Stimulated activated CD8-positive, alpha-beta memory T cell treated with anti-CD3 and anti-CD28 coated beads, Interleukin-12 subunit alpha, Interleukin-12 subunit beta, amount 100 ng/mL, for 24 hours (primary cell): ENCODE data around the gene GLUD2.
"Not testable (repeated sequence)": the region's sequence is repeated elsewhere in the genome, so short reads cannot be mapped to it uniquely, and the experiment has no call there.

Experiments used
- DNase-seq: peaks from one replicate; pipeline ENCODE4 v3.0.0-alpha.2; 2020; ENCODE audit errors: extremely low read depth

GLUD2 gene

GRCh38 chrX:121047441-121048419 lies at the start of gene GLUD2:
Gene GLUD2 (plus strand): TSS chrX:121047610. CDS start chrX:121047685, 75 bp downstream.
- DNase-seq = not testable (repeated sequence)

- DNase-seq = no peak
Observed at GRCh38 chrX:120999413-120999812, 48.0 kb upstream of the GLUD2 start.

- DNase-seq = no peak
Observed at GRCh38 chrX:121000589-121000988, 46.8 kb upstream of the GLUD2 start.

DNA sequence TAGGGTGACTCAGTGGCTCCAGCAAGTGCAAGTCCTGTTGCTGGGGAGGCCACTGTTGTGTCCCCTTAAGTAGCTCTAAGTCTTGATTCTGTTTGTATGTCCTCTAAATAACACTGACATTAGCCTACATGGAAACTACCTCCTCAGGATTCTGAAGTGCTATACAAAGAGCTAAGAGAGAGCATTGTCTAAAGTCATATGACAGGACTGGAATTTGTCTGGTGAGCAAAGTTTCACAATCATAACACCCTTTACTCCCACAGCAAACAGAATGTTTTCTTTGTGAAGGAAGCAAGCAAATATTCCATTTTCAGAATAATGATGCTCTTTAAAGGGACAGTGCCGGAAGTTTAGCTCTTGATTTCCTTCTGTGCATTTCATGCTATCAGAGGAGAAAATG lies 38.5 kb upstream of the GLUD2 start:
- no peak for DNase-seq

- DNase-seq = no peak
Observed at GRCh38 chrX:121009764-121010163, 37.6 kb upstream of the GLUD2 start.

DNA sequence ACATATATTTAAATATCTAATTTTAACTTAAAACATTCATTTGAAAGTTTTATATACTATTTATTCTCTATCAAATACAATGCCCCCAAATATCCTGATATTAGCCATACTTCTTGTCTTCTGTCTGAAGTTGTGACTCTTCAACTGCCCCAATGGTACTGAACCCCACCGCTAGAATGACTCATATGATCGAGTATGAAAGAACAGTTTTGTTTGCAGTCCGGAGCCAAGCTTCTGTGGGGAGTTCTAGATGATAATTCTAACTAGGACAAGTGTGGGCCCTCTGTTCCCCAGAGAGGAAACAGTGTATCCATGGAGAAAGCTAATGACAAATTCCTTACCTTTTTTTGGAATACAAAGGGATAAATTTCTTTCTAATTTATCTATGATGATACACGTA lies 37.2 kb upstream of the GLUD2 start:
- no peak for DNase-seq

DNA sequence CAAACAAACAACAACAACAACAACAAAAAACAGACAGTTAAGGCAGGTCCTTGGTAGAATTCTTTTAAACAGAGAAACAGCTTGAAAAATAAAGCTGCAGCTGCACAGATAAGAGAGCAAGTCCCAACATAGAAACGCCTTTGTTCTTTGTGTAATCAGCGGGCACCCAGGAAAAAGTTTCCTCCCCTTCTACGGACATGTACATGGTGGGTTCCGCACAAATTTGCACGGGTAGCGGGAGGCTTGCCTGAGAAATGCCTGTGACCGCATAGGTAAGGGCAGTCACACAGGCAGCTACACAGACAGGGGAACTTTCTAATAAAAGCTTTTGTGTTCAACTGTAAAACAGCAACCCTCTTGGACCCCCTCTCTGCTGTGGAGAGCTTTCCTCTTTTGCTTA lies 36.2 kb upstream of the GLUD2 start:
- no peak for DNase-seq

- DNase-seq = no peak
Observed at GRCh38 chrX:121013897-121014455, 33.4 kb upstream of the GLUD2 start.

DNA sequence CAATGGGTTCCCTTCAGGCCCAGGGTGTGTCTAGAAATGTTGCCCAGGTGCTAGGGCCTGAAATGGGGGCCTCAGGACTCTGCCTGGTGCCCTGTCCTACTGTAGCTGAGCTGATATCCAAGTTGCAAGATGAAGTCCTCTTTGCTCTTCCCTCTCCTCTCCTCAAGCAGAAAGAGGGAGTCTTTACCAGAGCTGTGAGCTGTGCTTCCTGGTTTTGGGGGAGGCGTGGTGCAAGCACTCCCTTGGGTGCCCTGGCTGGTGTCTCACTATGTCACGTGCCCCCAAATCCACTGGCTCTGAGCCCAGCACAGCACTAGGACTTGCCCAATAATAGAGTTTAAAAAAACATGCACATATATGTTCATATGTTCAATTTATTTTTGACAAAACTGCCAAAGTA lies 32.6 kb upstream of the GLUD2 start:
- no peak for DNase-seq

DNA sequence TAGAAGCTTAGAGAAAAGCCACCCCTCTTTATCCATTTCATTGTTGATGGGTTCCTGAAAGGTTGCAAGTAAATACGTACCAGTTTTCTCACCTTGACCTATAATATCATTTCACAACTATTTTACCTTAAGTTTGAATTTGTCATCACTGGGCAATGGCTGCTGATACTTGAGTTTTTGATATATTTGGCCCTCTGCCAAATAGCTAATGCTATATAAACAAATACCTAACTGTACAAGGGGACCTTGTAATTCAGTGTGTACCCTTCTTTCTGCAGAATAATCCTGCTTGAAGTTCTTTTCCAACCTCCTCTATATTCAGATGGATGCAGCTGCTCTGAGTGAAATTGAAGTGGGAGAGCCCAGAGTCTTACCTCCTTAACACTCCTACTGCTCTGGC lies 19.0 kb upstream of the GLUD2 start:
- no peak for DNase-seq

DNA sequence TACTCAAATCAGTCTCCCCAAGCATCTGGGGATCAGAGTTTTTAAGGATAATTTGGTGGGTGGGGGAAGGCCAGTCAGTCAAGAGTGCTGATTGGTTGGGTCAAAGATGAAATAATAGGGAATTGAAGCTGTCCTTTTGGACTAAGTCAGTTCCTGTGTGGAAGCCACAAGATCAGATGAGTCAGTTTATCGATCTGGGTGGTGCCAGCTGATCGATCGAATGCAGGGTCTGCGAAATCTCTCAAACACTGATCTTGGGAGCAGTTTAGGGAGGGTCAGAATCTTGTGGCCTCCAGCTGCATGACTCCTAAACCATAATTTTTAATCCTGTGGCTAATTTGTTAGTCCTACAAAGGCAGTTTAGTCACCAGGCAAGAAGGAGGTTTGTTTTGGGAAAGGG lies 17.3 kb upstream of the GLUD2 start:
- DNase-seq = no peak

DNA sequence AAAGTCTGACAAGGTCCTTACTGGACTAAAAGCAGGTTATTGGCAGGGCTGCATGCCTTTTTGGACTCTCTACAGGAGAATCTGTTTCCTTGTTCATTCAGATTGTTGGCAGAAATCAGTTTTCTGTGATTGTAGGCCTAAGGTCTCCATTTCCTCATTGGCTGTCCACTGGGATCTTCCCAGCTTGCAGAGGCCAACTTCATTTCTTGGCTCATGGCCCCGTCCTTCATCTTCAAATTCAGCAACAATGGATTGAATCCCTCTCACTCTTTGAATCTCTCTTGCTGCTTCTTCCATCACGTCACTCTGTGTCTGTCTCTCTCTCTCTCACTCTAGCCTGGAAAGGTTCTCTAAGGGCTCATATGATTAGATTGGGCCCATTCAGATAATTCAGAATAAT lies 14.9 kb upstream of the GLUD2 start:
- no peak for DNase-seq

DNA sequence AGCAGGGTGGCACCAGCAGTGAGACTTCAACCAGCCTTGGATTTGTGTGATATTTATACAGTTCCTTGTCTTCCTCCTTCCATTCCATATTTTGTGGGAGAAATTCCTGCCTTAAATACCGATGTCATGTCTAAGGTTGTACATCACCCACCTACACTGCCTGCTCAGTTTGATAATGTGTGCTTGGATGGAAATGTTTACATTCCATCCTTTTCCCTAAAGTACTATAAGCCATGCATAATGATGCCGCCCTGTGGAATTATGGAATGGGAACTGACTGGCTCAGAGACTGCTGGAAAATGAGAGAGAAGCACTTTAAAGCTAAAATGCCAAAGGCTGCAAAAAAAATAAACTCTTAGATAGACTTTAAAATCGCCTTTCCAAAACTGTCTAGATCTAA lies 11.3 kb upstream of the GLUD2 start:
- no peak for DNase-seq

GRCh38 chrX:121036951-121037350 lies 10.5 kb upstream of the GLUD2 start:
- DNase-seq = no peak

- DNase-seq = no peak
Observed at GRCh38 chrX:121050781-121051180, 3.4 kb downstream of the GLUD2 start.

GRCh38 chrX:121052122-121052521 lies 4.7 kb downstream of the GLUD2 start:
- no peak for DNase-seq

GRCh38 chrX:121062289-121062688 lies 14.9 kb downstream of the GLUD2 start:
- no peak for DNase-seq

GRCh38 chrX:121064579-121064978 lies 17.2 kb downstream of the GLUD2 start:
- DNase-seq = no peak

- not testable (repeated sequence) for DNase-seq
Observed at GRCh38 chrX:121084247-121084646, 36.8 kb downstream of the GLUD2 start.

DNA sequence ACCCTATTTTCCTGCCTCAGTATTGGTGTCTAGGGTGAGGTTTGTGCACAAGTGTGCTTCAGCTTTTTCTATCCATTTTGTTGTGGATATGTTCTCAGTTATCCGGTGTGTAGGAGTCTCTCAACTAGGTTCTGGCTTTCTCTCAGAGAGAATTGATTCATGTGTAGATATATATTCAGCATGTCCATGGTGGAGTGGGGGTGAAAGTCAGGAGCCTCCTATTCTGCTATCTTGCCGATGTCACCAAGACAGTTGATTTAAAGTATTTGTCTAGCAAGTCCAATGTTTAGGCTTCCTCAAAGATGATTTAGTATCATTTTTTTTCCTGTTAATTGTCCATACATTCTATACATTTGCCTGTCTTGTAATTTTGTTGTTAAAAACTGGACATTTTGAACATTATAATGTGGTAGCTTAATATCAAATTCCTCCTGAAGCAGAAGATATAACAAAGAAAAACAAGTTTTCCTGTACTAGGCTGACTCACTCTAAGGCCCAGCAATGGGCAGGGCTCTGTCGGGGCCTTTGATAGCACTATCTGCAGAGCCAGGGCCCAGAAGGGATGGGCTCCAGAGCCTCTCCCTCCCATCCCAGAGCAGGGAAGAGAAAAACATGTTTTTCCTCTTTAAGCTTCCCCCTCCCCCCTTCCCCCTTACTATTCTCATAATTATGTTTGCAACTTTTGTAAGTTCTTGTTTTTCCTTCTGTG lies 37.6 kb downstream of the GLUD2 start:
- no peak for DNase-seq

DNA sequence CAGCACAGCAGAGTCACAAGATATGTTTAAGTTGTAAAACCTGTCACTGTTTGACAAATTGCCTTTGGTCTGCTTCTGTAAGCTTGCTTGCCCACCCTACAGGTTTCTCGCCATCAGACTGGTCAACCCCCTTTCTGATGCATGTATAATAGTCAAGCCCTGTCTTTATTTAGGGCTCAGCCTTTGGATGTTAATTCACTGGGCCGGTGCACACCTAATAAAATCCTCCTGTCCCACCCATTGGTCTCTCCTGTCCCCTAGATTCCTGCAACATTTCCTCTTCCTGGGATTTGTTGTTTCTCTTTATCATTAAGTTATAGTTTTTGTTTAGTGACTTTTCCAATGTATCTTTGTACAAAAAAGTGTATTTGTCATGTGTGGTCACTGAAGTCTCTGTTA lies 38.2 kb downstream of the GLUD2 start:
- no peak for DNase-seq

GRCh38 chrX:121093011-121093410 lies 45.6 kb downstream of the GLUD2 start:
- no peak for DNase-seq
